Stimulated activated CD4-positive, alpha-beta T cell treated with anti-CD3 and anti-CD28 coated beads, Interleukin-1b, Interleukin-23, amount 100 ng/mL, for 24 hours (primary cell): ENCODE measurements around the gene FDXR.
"Not testable (repeated sequence)": the region's sequence is repeated elsewhere in the genome, so short reads cannot be mapped to it uniquely, and the experiment has no call there.

Experiments
- DNase-seq, 4 experiments: peaks; one replicate each; pipeline ENCODE4 v3.0.0-alpha.2; 2020; ENCODE audit warnings: low read depth in 4 of 4, low spot score in 1 of 4

FDXR gene

GRCh38 chr17:74873037-74873873 lies 461 bp upstream of the FDXR start:
- peak; percentile 98 to 99 (median 98) for DNase-seq

- DNase-seq: no peak
Observed at GRCh38 chr17:74871356-74872076, 1.3 kb downstream of the FDXR start.

GRCh38 chr17:74870512-74870911 lies 2.3 kb downstream of the FDXR start:
- DNase-seq: no peak

- not testable (repeated sequence) for DNase-seq
Observed at GRCh38 chr17:74870028-74870427, 2.8 kb downstream of the FDXR start.

- no peak for DNase-seq
Observed at GRCh38 chr17:74868908-74869255, 3.9 kb downstream of the FDXR start.

- DNase-seq: no peak
Observed at GRCh38 chr17:74868251-74868907, 4.4 kb downstream of the FDXR start.

- DNase-seq: no peak
Observed at GRCh38 chr17:74866198-74866835, 6.5 kb downstream of the FDXR start.

- no peak for DNase-seq
Observed at GRCh38 chr17:74865504-74866197, 7.1 kb downstream of the FDXR start.

GRCh38 chr17:74864866-74865395 lies 7.9 kb downstream of the FDXR start:
- peak; percentile 36 to 70 (median 57) for DNase-seq

- no peak for DNase-seq
Observed at GRCh38 chr17:74864297-74864865, 8.4 kb downstream of the FDXR start.

GRCh38 chr17:74863420-74864296 lies 9.1 kb downstream of the FDXR start:
- no peak for DNase-seq

- no peak for DNase-seq
Observed at GRCh38 chr17:74862919-74863318, 9.9 kb downstream of the FDXR start.

GRCh38 chr17:74862108-74862901 lies 10.5 kb downstream of the FDXR start:
- DNase-seq: peak; percentile 46 to 64 (median 54)

- DNase-seq: no peak
Observed at GRCh38 chr17:74861662-74862107, 11.1 kb downstream of the FDXR start.

- no peak for DNase-seq
Observed at GRCh38 chr17:74860872-74861661, 11.7 kb downstream of the FDXR start.

GRCh38 chr17:74860229-74860871 lies 12.4 kb downstream of the FDXR start:
- DNase-seq: no peak
